Immature natural killer cell (primary cell): ENCODE data around the gene KRTAP10-5. TPM values are rescaled to one million over a fixed set of nuclear protein-coding genes. Genes with fewer than 3 reads are reported as not detected.
"Not testable (repeated sequence)": the region's sequence is repeated elsewhere in the genome, so short reads cannot be mapped to it uniquely, and the experiment has no call there.

Source experiments
- DNase-seq, 3 donors: peaks; one replicate each; pipeline ENCODE4 v3.0.0; 2022; ENCODE audit warnings: mixed read lengths in 1 of 3
- H3K27ac Mint-ChIP-seq, 6 donors: one replicate each; pipeline ENCODE4 v1.8.0; 2020; ENCODE audit warnings: mixed read lengths in 6 of 6, mild to moderate bottlenecking in 5 of 6, inconsistent platforms in 4 of 6, moderate library complexity in 3 of 6
- H3K27me3 Mint-ChIP-seq, 3 donors: one replicate each; pipeline ENCODE4 v1.8.0; 2020 to 2021; ENCODE audit warnings: low read depth in 3 of 3, mild to moderate bottlenecking in 3 of 3, mixed read lengths in 3 of 3, moderate library complexity in 3 of 3, inconsistent platforms in 1 of 3
- H3K36me3 Mint-ChIP-seq, 3 donors: one replicate each; pipeline ENCODE4 v1.8.0; 2020; ENCODE audit warnings: mixed read lengths in 3 of 3, inconsistent platforms in 2 of 3, mild to moderate bottlenecking in 2 of 3
- H3K4me1 Mint-ChIP-seq, 2 donors: one replicate each; pipeline ENCODE4 v1.8.0; 2020; ENCODE audit warnings: inconsistent platforms in 2 of 2, mild to moderate bottlenecking in 2 of 2, mixed read lengths in 2 of 2, moderate library complexity in 1 of 2
- H3K4me3 Mint-ChIP-seq, 5 donors: one replicate each; pipeline ENCODE4 v1.8.0; 2020; ENCODE audit warnings: mild to moderate bottlenecking in 5 of 5, mixed read lengths in 5 of 5, inconsistent platforms in 3 of 5, moderate library complexity in 3 of 5
- H3K9me3 Mint-ChIP-seq, 6 donors: one replicate each; pipeline ENCODE4 v1.8.0; 2020; ENCODE audit warnings: mild to moderate bottlenecking in 6 of 6, mixed read lengths in 6 of 6, inconsistent platforms in 4 of 6, moderate library complexity in 3 of 6
- polyA plus RNA-seq, 3 donors: library from polyadenylated mRNA; unstranded; fragments of 300-500 nt; fragmentation: Illumina TruSeq; gene quantifications; one replicate each; pipeline ENCODE4 v1.2.3, GENCODE V29; 2021

Gene KRTAP10-5
- polyA plus RNA-seq, 3 donors from 2014 or later: not detected

DNA sequence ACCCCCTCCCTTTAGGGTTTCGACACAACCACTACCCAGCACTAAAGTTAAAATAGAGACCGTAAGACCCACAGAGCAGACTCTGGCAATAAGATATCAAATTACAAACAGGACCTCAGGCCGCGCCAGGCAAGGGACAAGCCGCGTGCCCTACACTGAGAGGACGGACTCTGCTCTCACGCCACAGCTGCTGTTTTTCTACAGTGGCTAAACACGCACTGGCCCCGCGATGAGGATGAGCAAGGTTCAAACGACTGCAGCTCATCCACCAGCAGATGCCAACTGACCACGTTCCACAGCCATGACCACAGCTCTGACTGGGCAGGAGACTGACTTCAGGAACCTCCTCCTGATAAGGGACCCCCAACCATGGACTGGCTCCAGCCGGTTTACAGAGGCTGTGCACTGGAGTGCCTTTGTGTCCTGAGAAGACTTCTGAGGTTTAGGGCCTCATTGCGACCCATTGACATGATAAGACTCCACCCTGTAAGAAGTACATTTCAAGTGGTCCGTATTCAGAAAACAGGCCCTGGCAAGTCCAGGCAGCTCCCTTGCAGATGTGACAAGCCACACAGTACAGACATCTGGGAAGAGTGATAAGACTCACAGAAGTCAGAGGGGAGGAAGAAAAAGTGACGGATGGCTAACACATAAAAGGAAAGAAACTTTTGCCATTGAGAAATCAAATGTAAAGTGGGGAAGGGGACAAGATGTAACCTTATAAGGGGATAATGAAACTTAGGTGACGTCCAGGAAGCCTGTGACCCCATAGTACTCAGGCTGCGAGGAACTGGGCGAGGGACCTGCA lies 13.4 kb upstream of the KRTAP10-5 start:
- no peak for DNase-seq
- Mint-ChIP-seq H3K4me1 (no peaks in the 10 kb centered on the region), H3K27me3 (peaks cover 0 to 5% (median 2%) of the 10 kb centered on the region in 3 donors), H3K36me3 (peaks cover 0 to 6% (median 0%) of the 10 kb centered on the region in 3 donors), H3K27ac (no peak overlapping the region), H3K4me3 (no peak overlapping the region), H3K9me3 (peaks cover 0 to 5% (median under 1%) of the 10 kb centered on the region in 6 donors)

DNA sequence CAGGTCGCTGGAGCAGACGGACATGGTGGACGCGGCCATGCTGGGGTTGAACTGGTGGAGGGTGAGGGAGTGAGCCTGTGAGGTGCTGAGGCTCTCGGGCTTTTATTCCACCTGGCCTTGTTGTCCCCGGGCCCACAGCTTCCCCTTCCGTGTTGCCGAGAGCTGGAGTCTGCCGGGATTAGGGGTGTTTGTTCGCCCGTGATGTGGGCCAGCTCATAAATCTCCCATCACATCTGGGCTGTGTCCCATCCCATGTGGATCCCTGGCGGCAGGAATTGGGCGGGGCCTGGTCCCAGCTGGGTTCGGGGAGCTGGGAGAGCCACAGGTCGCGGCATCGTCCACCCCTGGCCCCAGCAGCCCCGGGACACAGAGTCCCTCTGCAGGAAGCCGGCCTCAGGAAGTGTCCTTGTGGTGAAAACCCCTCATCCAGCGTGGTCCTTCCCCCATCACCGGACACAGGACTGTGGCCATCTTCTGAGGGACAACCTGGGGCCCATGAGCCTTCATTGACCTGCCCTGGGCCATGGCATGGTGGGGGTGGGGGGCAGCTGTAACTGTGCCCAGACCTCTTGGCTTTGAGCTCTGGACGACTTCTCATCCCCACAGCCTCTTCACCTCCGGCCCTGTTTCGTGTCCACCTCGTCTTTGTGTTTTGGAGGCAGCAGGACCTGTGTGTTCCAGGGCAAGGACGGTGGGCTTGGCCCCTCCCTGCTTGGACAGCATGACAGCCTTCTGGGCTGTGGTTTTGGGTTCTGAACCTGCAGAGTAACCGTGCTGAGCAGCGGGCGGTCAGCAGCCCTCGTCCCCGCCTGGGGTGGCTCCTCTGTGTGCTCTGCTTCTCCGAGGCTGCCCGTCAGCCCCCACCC lies 12.3 kb upstream of the KRTAP10-5 start, which contains the start of gene KRTAP10-6:
Gene KRTAP10-6 (minus strand): TSS at position 60 of the 866 bp plus-strand sequence. CDS start 21 bp downstream, at position 39.
- Mint-ChIP-seq H3K4me1 (no peaks in the 10 kb centered on the region), H3K27ac (no peak within 1 kb of the TSS), H3K36me3 (no peaks in the 10 kb centered on the region), H3K27me3 (peaks cover 0 to 5% (median 0%) of the 10 kb centered on the region in 3 donors), H3K9me3 (no peaks in the 10 kb centered on the region), H3K4me3 (no peak within 1 kb of the TSS)
- no peak for DNase-seq

DNA sequence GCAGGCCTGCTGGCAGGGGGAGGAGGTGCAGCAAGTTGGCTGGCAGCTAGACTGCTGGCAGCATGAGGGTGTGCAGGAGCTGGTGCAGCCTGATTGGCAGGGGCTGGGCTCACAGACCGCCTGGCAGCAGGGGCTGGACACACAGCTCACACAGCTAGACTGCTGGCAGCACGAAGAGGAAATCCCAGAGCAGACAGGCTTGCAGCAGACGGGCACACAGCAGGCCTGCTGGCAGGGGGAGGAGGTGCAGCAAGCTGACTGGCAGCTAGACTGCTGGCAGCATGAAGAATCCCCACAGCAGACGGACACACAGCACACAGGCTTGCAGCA lies 11.4 kb upstream of the KRTAP10-5 start:
- DNase-seq, H3K4me3 Mint-ChIP-seq, H3K4me1 Mint-ChIP-seq, H3K9me3 Mint-ChIP-seq, H3K27me3 Mint-ChIP-seq, H3K27ac Mint-ChIP-seq, H3K36me3 Mint-ChIP-seq: not testable (repeated sequence)

DNA sequence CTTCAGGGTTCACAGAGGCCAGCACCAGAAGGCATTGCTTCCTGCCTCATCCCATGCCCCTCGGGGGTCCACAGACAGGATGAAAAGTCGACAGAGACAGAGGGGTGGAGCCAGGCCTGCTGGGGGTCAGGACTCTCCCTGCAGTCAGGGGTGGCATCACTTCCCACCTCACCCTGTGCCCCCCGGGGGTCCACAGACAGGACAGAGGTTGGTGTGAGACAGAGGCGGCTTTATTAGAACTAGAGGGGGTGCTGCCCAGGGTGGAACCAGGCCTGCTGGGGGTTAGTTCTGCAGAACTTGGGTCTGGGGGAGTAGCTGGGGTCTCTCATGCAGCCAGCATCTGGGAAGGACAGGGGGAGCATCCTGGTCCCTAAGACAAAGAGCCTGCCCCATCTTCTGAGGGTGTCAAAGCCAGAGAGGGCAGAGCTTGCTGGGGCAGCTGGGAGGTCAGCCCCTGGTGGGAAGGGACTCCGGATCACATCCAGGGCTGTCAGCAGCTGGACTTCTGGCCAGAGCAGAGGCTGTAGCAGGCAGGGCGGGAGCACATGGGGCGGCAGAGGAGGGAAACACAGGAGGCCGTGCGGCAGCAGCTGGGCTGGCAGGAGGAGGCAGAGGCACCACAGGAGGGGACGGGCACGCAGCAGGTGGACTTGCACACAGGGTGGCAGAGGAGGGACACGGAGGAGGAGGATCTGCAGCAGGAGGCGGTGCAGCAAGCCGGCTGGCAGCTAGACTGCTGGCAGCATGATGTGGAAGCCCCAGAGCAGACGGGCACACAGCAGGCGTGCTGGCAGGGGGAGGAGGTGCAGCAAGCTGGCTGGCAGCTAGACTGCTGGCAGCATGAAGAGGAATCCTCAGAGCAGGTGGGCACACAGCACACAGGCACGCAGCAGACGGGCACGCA lies 10.7 kb upstream of the KRTAP10-5 start:
- H3K27ac Mint-ChIP-seq, H3K36me3 Mint-ChIP-seq, DNase-seq, H3K9me3 Mint-ChIP-seq, H3K4me3 Mint-ChIP-seq, H3K4me1 Mint-ChIP-seq, H3K27me3 Mint-ChIP-seq: not testable (repeated sequence)

DNA sequence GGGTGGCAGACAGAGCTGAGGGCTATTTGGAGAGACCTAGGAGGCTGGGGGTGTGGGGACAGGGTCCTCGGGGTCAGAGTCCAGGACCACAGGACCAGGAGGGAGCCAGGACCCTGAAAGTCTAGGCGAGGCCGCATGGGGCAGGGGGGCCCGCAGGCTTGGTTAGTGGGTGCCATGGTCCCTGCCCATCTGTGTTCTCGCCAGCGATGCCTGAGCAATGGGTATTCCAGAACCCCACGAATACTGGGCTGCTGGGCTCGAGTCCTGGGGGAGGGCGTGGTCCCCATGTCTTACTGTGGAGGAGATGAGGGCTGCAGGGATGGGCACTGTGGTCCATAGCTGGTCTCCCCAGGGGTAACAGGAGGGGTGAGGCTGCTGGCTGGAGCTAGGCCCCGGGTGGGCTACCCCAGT lies 9.9 kb upstream of the KRTAP10-5 start:
- no peak overlapping the region for H3K27ac Mint-ChIP-seq

DNA sequence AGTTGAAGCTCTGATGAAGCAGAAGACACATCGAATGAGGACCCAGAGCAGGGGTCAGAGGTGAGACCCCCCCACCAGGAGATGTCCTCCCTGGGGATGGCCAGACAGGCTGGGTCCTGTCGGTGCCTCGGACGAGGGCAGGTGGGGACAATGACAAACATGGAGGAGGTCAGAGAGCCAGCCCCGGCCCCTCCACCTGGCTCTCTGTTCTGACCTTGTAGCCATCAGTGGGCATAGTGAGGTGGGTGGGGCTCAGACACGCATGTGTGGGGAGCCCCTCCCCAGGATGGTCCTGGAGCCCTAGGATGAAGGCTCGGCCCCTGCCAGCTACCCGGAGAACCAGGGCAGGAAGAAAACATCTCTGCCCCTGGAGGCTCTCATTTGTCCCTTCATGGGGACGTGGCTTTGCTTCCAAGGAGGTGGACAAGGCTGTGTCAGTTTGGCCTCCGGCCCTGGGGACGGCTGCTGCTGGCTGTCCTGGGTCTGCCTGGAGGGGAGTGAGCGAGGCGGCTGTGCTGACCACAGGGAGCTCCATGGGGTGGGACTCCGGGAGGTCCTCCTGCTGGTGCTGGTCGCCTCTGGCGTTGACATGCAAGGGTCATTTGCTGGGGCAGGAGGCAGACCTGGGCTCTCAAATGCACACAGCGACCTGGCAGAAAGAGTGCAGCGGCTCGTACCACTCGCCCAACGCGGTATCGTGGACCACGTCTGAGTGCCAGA lies 9.3 kb upstream of the KRTAP10-5 start:
- H3K27me3 Mint-ChIP-seq: peaks cover 2 to 15% (median 14%) of the 10 kb centered on the region in 3 donors
- DNase-seq: no peak
- H3K9me3 Mint-ChIP-seq: no peaks in the 10 kb centered on the region
- no peak overlapping the region for H3K27ac Mint-ChIP-seq
- H3K4me3 Mint-ChIP-seq: no peak overlapping the region
- H3K36me3 Mint-ChIP-seq: no peaks in the 10 kb centered on the region
- no peaks in the 10 kb centered on the region for H3K4me1 Mint-ChIP-seq

More for the DNA sequence above, 9.9 kb upstream of the KRTAP10-5 start:
- no peak overlapping the region for H3K4me3 Mint-ChIP-seq
- H3K27me3 Mint-ChIP-seq: peaks cover 2 to 14% (median 12%) of the 10 kb centered on the region in 3 donors
- no peaks in the 10 kb centered on the region for H3K9me3 Mint-ChIP-seq
- no peaks in the 10 kb centered on the region for H3K4me1 Mint-ChIP-seq
- no peak for DNase-seq
- no peaks in the 10 kb centered on the region for H3K36me3 Mint-ChIP-seq

DNA sequence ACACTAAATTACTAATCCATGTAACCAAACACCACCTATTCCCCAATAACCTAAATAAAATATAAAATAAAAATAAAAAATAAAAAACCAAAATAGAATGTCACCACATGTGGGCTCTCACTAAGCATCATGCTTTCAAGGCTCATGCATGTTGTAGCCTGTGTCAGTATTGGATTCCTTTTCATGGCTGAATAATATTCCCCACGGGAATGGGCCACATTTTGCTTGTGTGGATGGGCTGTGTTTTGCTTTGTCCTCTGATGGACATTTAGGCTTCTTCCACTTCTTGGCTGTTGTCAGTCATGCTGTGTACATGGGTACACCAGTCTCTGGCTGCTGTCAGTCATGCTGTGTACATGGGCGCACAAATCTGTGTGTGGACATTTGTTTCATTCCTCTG lies 8.7 kb upstream of the KRTAP10-5 start:
- Mint-ChIP-seq H3K4me1 (no peaks in the 10 kb centered on the region), H3K4me3 (no peak overlapping the region), H3K27ac (no peak overlapping the region), H3K9me3 (peaks cover 0 to 1% (median 0%) of the 10 kb centered on the region in 6 donors), H3K36me3 (no peaks in the 10 kb centered on the region), H3K27me3 (peaks cover 2 to 15% (median 14%) of the 10 kb centered on the region in 3 donors)
- no peak for DNase-seq

DNA sequence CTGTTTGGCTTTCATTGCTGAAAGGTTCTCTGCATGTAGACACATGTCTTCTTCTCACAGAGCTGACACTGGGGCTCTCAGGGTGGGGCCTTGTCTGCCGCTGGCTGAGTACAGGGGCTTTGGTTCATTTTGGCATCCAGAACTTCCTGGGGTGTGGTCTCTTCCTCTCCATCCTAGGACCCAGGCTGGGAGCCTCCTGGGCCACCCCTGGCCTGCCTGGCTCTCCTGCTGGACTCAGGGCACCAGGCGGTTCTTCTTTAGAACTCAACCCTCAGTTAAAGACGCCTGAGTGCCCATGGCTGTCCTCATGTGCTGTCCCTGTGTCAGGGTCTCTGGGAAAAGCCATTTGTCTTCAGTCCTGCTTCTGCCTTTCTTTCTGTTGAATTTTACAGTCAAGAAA lies 5.5 kb upstream of the KRTAP10-5 start:
- Mint-ChIP-seq H3K27me3 (peaks cover 4 to 26% (median 16%) of the 10 kb centered on the region in 3 donors), H3K9me3 (peaks cover 4 to 17% (median 10%) of the 10 kb centered on the region in 6 donors), H3K4me3 (no peak overlapping the region), H3K36me3 (no peaks in the 10 kb centered on the region), H3K4me1 (no peaks in the 10 kb centered on the region), H3K27ac (no peak overlapping the region)
- no peak for DNase-seq

DNA sequence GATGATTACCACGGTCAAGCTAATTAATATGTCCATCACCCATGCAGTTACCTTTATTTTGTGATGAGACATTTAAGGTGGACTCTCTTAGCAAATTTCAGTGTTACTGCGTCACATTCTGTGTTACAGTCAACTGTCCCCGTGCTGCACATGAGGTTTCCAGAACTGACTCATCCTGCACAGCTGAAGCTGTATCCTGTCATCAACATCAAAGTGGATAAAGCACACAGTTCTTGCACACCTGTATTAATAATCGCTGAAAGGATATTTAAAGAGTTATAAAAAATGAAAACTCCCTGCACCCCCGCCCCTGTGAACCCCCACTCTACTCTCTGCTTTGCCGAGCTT lies 3.4 kb upstream of the KRTAP10-5 start:
- DNase-seq: no peak
- Mint-ChIP-seq H3K27ac (no peak overlapping the region), H3K9me3 (peaks cover 6 to 19% (median 14%) of the 10 kb centered on the region in 6 donors), H3K27me3 (peaks cover 4 to 28% (median 18%) of the 10 kb centered on the region in 3 donors), H3K4me3 (no peak overlapping the region), H3K36me3 (no peaks in the 10 kb centered on the region), H3K4me1 (no peaks in the 10 kb centered on the region)

DNA sequence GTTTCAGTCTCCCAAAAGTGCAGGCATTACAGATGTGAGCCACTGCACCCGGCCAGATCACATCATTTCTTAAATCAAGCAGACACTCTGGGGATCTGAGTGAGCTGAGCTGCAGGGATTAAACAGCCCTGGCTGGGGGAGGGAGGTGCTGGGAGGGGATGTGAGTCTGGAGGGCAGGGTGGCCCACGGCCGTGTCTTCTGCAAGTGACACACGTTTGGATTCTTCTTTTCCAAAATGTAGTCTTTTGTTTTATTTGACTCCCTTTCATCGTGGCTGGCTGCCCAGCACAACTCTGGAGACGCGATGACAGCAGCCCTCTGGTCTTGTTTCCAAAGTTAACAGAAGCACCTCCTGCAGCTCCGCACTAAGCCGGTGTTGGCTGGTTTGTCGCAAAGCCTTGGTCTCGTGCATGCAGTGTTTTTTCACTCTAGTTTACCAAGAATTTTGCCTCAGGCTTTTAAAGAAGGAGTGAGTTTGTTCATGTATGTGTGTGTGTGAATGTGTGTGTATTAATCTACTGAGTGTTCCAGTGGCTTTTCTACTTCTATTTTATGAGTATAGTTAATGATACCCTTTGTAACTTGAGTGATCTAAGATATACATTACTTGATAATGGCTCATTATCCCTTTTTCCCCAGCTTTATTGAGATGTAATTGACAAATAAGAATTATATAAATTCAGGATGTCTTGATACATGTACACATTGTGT lies 2.8 kb upstream of the KRTAP10-5 start:
- H3K36me3 Mint-ChIP-seq: peaks cover 0 to under 1% (median 0%) of the 10 kb centered on the region in 3 donors
- H3K27me3 Mint-ChIP-seq: peaks cover 4 to 28% (median 18%) of the 10 kb centered on the region in 3 donors
- H3K4me3 Mint-ChIP-seq: no peak overlapping the region
- no peak for DNase-seq
- H3K9me3 Mint-ChIP-seq: peaks cover 6 to 19% (median 14%) of the 10 kb centered on the region in 6 donors
- H3K27ac Mint-ChIP-seq: no peak overlapping the region
- no peaks in the 10 kb centered on the region for H3K4me1 Mint-ChIP-seq

DNA sequence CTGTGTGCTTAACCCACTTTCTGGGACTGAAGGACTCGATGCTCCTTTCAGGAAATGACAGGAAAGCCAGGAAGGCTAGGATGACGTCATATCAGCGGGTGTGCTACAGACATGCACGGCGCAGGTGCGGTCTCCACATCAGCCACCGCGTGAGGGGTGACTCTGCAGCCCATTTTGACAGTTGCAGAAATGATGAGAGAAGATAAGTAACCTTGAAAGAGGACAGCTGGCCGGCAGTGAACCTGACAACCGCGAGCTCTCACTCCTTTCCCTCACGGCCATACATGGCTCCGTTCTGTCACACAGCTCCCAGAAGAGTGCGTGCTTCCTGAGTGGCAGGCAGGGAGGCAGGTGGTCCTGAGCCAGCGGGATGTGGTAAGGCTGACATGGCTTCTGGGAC lies 1.7 kb upstream of the KRTAP10-5 start:
- Mint-ChIP-seq H3K4me1 (no peaks in the 10 kb centered on the region), H3K36me3 (peaks cover 0 to 6% (median 3%) of the 10 kb centered on the region in 3 donors), H3K9me3 (peaks cover 6 to 19% (median 17%) of the 10 kb centered on the region in 6 donors), H3K4me3 (no peak overlapping the region), H3K27ac (no peak overlapping the region), H3K27me3 (peaks cover 4 to 27% (median 12%) of the 10 kb centered on the region in 3 donors)
- no peak for DNase-seq

DNA sequence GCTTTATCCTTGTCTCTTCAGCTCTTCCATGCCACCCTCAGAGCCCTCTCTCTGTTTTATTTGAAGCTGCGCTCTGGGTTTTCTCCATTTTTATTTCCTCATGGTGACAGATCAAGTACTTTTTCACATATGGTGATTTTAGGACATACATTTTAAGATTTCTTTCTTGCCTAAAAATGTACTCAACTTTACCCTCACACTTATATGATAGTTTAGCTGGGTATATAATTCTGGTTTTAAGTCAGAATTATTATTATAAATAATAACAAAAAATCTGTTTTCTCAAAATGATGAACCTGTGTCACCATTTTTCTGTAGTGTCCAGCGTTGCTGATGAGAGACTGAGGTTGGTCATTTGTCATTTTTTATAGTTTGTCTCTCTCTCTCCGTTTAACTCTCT lies 754 bp upstream of the KRTAP10-5 start:
- DNase-seq: no peak
- Mint-ChIP-seq H3K36me3 (peaks cover 0 to 6% (median 3%) of the 10 kb centered on the region in 3 donors), H3K4me3 (no peak overlapping the region), H3K4me1 (no peaks in the 10 kb centered on the region), H3K27ac (no peak overlapping the region), H3K9me3 (peaks cover 6 to 24% (median 18%) of the 10 kb centered on the region in 6 donors), H3K27me3 (peaks cover 4 to 20% (median 11%) of the 10 kb centered on the region in 3 donors)
